H9 (cell line): ENCODE data around the gene ZFAND5. TPM values are rescaled to one million over a fixed set of nuclear protein-coding genes. Genes with fewer than 3 reads are reported as not detected.
A peak's percentile ranks its signal among the peaks of the same experiment; 100 is the strongest.

ENCODE experiments used
- DNase-seq: peaks from one replicate; pipeline ENCODE4 v3.0.0-alpha.2; 2017
- H2AFZ ChIP-seq: one replicate; pipeline ENCODE4 v1.6.1; 2013; ENCODE audit warnings: mild to moderate bottlenecking, low read length, control low read depth, moderate library complexity
- H2AK5ac ChIP-seq: 2 replicates; pipeline ENCODE4 v1.6.1; 2013; ENCODE audit warnings: low read length, control low read depth, mixed read lengths; ENCODE audit not compliant: insufficient read length
- H2BK120ac ChIP-seq: one replicate; pipeline ENCODE4 v1.6.1; 2013; ENCODE audit warnings: low read depth, mild to moderate bottlenecking, low read length, control low read depth, inconsistent platforms; ENCODE audit not compliant: poor library complexity, severe bottlenecking
- H2BK12ac ChIP-seq: 2 replicates; pipeline ENCODE4 v1.6.1; 2013; ENCODE audit warnings: low read length, control low read depth, mixed read lengths, low read depth; ENCODE audit not compliant: insufficient read length
- H2BK15ac ChIP-seq: 2 replicates; pipeline ENCODE4 v1.6.1; 2013; ENCODE audit warnings: low read depth, low read length, control low read depth
- H2BK20ac ChIP-seq: one replicate; pipeline ENCODE4 v1.6.1; 2013; ENCODE audit warnings: low read depth, mild to moderate bottlenecking, low read length, control low read depth, inconsistent platforms; ENCODE audit not compliant: poor library complexity, severe bottlenecking
- H2BK5ac ChIP-seq: 2 replicates; pipeline ENCODE4 v1.6.1; 2013; ENCODE audit warnings: low read length, control low read depth, mixed read lengths; ENCODE audit not compliant: insufficient read length
- H3K14ac ChIP-seq: 2 replicates; pipeline ENCODE4 v1.6.1; 2013; ENCODE audit warnings: low read length, control low read depth; ENCODE audit not compliant: insufficient read depth
- H3K18ac ChIP-seq: 2 replicates; pipeline ENCODE4 v1.6.1; 2013; ENCODE audit warnings: low read depth, mild to moderate bottlenecking, mixed read lengths, low read length, control low read depth; ENCODE audit not compliant: insufficient read length
- H3K23ac ChIP-seq: 2 replicates; pipeline ENCODE4 v1.6.1; 2013; ENCODE audit warnings: low read length, control low read depth, mixed read lengths, low read depth; ENCODE audit not compliant: insufficient read length
- H3K23me2 ChIP-seq: 2 replicates; pipeline ENCODE4 v1.6.1; 2013; ENCODE audit warnings: low read depth, mild to moderate bottlenecking, mixed read lengths, low read length, control low read depth; ENCODE audit not compliant: insufficient read length, poor library complexity, severe bottlenecking
- H3K27ac ChIP-seq: 2 replicates; pipeline ENCODE4 v1.5.1; 2013; ENCODE audit warnings: low read length, control low read depth, mixed read lengths, low read depth; ENCODE audit not compliant: insufficient read length
- H3K27me3 ChIP-seq: 2 replicates; pipeline ENCODE4 v1.6.1; 2013; ENCODE audit warnings: low read length, control low read depth, inconsistent platforms; ENCODE audit not compliant: insufficient read depth
- H3K4ac ChIP-seq: 2 replicates; pipeline ENCODE4 v1.6.1; 2013; ENCODE audit warnings: low read depth, mild to moderate bottlenecking, control low read depth, inconsistent platforms, low read length, moderate library complexity
- H3K4me1 ChIP-seq: 2 replicates; pipeline ENCODE4 v1.6.1; 2013; ENCODE audit warnings: low read length, control low read depth, inconsistent platforms; ENCODE audit not compliant: insufficient read depth
- H3K4me2 ChIP-seq: 2 replicates; pipeline ENCODE4 v1.6.1; 2013; ENCODE audit warnings: low read length, control low read depth, mixed read lengths; ENCODE audit not compliant: insufficient read length, insufficient read depth
- H3K56ac ChIP-seq: 2 replicates; pipeline ENCODE4 v1.6.1; 2013; ENCODE audit warnings: low read depth, mild to moderate bottlenecking, mixed read lengths, low read length, control low read depth; ENCODE audit not compliant: insufficient read length
- H3K79me1 ChIP-seq: 2 replicates; pipeline ENCODE4 v1.6.1; 2013; ENCODE audit warnings: low read depth, mild to moderate bottlenecking, moderate library complexity, low read length, control low read depth, inconsistent platforms; ENCODE audit not compliant: insufficient read depth, poor library complexity, severe bottlenecking
- H3K79me2 ChIP-seq: 2 replicates; pipeline ENCODE4 v1.6.1; 2013; ENCODE audit warnings: low read length, control low read depth, inconsistent platforms; ENCODE audit not compliant: insufficient read depth
- H3K9ac ChIP-seq: 2 replicates; pipeline ENCODE4 v1.6.1; 2013; ENCODE audit warnings: low read length, control low read depth, mixed read lengths; ENCODE audit not compliant: insufficient read length; ENCODE audit errors: extremely low read depth
- H3K9me3 ChIP-seq: one replicate; pipeline ENCODE4 v1.6.1; 2013; ENCODE audit warnings: low read depth, low read length, inconsistent platforms; ENCODE audit not compliant: control insufficient read depth
- H3T11ph ChIP-seq: one replicate; pipeline ENCODE4 v1.6.1; 2013; ENCODE audit warnings: mild to moderate bottlenecking, low read length, control low read depth, inconsistent platforms
- H4K20me1 ChIP-seq: one replicate; pipeline ENCODE4 v1.6.1; 2013; ENCODE audit not compliant: control insufficient read depth, insufficient read length, insufficient read depth
- H4K5ac ChIP-seq: 2 replicates; pipeline ENCODE4 v1.6.1; 2013; ENCODE audit warnings: low read depth, mild to moderate bottlenecking, mixed read lengths, low read length, control low read depth; ENCODE audit not compliant: insufficient read length
- H4K8ac ChIP-seq: replicated peaks from 2 replicates; pipeline ENCODE4 v1.6.1; 2013; ENCODE audit warnings: low read length, control low read depth, mixed read lengths, low read depth; ENCODE audit not compliant: insufficient read length
- H4K91ac ChIP-seq: 2 replicates; pipeline ENCODE4 v1.6.1; 2013; ENCODE audit warnings: low read depth, mild to moderate bottlenecking, moderate library complexity, mixed read lengths, low read length, control low read depth; ENCODE audit not compliant: insufficient read length
- H3K27ac Mint-ChIP-seq, 3 experiments: 2 replicates in 2 of 3; 3 replicates in 1 of 3; pipeline ENCODE4 v1.8.0; 2020 to 2021; ENCODE audit warnings: mixed read lengths in 3 of 3, mild to moderate bottlenecking in 1 of 3, moderate library complexity in 1 of 3
- H3K27me3 Mint-ChIP-seq: 2 replicates; pipeline ENCODE4 v1.8.0; 2021; ENCODE audit warnings: low read depth, mild to moderate bottlenecking, moderate library complexity, mixed read lengths
- H3K36me3 Mint-ChIP-seq, 3 experiments: 2 replicates in 2 of 3; 3 replicates in 1 of 3; pipeline ENCODE4 v1.8.0; 2020 to 2021; ENCODE audit warnings: low read depth in 3 of 3, mixed read lengths in 3 of 3; ENCODE audit not compliant: insufficient read depth in 1 of 3
- H3K4me1 Mint-ChIP-seq, 2 experiments: 2 replicates each; pipeline ENCODE4 v1.8.0; 2020; ENCODE audit warnings: mixed read lengths in 2 of 2
- H3K4me3 Mint-ChIP-seq, 2 experiments: 2 replicates in 1 of 2; 3 replicates in 1 of 2; pipeline ENCODE4 v1.8.0; 2020 to 2021; ENCODE audit warnings: mild to moderate bottlenecking in 2 of 2, mixed read lengths in 2 of 2, moderate library complexity in 1 of 2
- H3K9me3 Mint-ChIP-seq, 2 experiments: 2 replicates in 1 of 2; 3 replicates in 1 of 2; pipeline ENCODE4 v1.8.0; 2020; ENCODE audit warnings: mild to moderate bottlenecking in 2 of 2, mixed read lengths in 2 of 2, moderate library complexity in 1 of 2
- CTCF ChIP-seq: fragments of 200-600 bp; sonication (generic); conservative IDR thresholded peaks from 3 replicates; pipeline ENCODE4 v1.8.0; 2021; ENCODE audit warnings: antibody characterized with exemption, mild to moderate bottlenecking
- WGBS: extraction: QIAGEN DNeasy Blood & Tissue Kit; methylation state at CpG from one replicate; pipeline ENCODE4 v1.1.7; 2013; ENCODE audit warnings: missing lambda C conversion rate, low lambda C conversion rate, mixed read lengths; ENCODE audit not compliant: insufficient read length; ENCODE audit errors: extremely low coverage; 5-methylcytosine and 5-hydroxymethylcytosine counted together
- total RNA-seq: library from RNA; stranded (reverse); gene quantifications from 2 replicates; pipeline ENCODE4 v1.2.1, GENCODE V29; 2021

Gene ZFAND5
- total RNA-seq, 1 experiment from 2014 or later: 304 TPM

- H3K14ac ChIP-seq: no peak overlapping the region
- H3K27me3 ChIP-seq: no peaks in the 10 kb centered on the region
- TF ChIP-seq CTCF: no peak
- H2AFZ ChIP-seq: no peak overlapping the region
- H4K20me1 ChIP-seq: no peaks in the 10 kb centered on the region
- no peak overlapping the region for H4K5ac ChIP-seq
- Mint-ChIP-seq H3K4me1 (peaks cover 7% of the 10 kb centered on the region in 2 experiments), H3K36me3 (no peaks in the 10 kb centered on the region), H3K27me3 (no peaks in the 10 kb centered on the region), H3K9me3 (peaks cover 0 to 3% of the 10 kb centered on the region in 2 experiments; a peak in 1 of 5 replicates), H3K27ac (0 out of 7 replicates have a peak overlapping the region, but pooled peaks of 1 of the 3 experiments have one; percentile 26), H3K4me3 (no peak overlapping the region)
- H3K4me1 ChIP-seq: no peaks in the 10 kb centered on the region
- H4K8ac ChIP-seq: no peak overlapping the region
- H3K23me2 ChIP-seq: no peaks in the 10 kb centered on the region
- no peaks in the 10 kb centered on the region for H3K79me1 ChIP-seq
- H2AK5ac ChIP-seq: no peak overlapping the region
- no peak overlapping the region for H2BK15ac ChIP-seq
- no peak overlapping the region for H4K91ac ChIP-seq
- no peak overlapping the region for H2BK5ac ChIP-seq
- no peak overlapping the region for H3K27ac ChIP-seq
- no peak overlapping the region for H2BK120ac ChIP-seq
- no peak overlapping the region for H3K56ac ChIP-seq
- H2BK12ac ChIP-seq: no peak overlapping the region
- H3K4ac ChIP-seq: no peak overlapping the region
- H3K9me3 ChIP-seq: no peaks in the 10 kb centered on the region
- no peak overlapping the region for H3T11ph ChIP-seq
- WGBS: no CpG with 5 or more reads among the region's 7 CpGs
- no peak overlapping the region for H3K9ac ChIP-seq
- H3K79me2 ChIP-seq: no peaks in the 10 kb centered on the region
- no peak overlapping the region for H3K23ac ChIP-seq
- no peak overlapping the region for H3K18ac ChIP-seq
- DNase-seq: no peak
- no peak overlapping the region for H2BK20ac ChIP-seq
- no peak overlapping the region for H3K4me2 ChIP-seq
Measured at GRCh38 chr9:72383978-72384709, 19.1 kb upstream of the ZFAND5 start.
